ENCODE measurements around the gene CNTN4.

GRCh38 chr3:3082234-3082924, 983.7 kb downstream of the CNTN4 start:
- TF ChIP-seq EZH2 (IDR thresholded peaks at IDR 0.05): no peak
- TF ChIP-seq POLR2AphosphoS5 (IDR thresholded peaks at IDR 0.05; ENCODE audit: borderline replicate concordance, low read depth, low read length): no peak
- no peak for TF ChIP-seq FOXP2 (optimal IDR thresholded peaks at IDR 0.05; ENCODE audit: control extremely low read depth, extremely low read length, insufficient read depth)

Data from SK-N-MC (cell line).